ENCODE results near the gene NFIX.

NFIX gene

GRCh38 chr19:13102666-13103580 lies 107.6 kb downstream of the NFIX start, which contains the start of gene LYL1:
LYL1 (minus strand) TSS chr19:13102858; CDS start chr19:13101171, 1,687 bp downstream.
- DNase-seq (ENCODE audit: low read depth in 2 of 2): no peak

DNA sequence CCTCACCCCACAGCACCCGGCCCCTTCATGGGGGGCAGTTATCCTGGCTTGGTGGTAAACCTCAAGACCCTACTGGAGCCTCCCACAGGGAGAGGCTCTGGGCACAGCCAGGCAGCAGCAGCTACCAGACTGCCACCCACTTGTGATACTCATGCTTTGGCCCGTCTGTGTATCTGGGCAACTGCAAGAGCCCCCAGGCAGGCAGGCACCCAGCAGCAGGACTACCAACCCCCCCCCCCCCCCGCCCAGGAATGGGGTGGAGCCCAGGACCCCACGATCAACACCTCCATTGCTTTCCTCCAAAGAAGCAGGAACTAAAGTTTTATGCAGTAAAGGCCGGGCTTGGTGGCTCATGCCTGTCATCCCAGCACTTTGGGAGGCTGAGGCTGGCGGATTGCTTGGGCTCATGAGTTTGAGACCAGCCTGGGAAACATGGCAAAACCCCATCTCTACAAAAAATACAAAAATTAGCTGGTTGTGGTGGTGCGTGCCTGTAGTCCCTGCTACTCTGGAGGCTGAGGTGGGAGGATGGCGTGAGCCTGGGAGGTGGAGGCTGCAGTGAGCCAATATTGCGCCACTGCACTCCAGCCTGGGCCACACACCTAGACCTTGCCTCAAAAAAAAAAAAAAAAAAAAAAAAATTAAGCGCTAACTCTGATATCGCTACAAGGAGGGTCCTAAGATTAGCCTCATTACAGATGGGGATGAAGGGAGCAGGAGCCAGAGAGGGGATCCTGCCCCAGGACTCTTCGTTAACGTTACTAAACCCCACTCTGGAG lies 108.5 kb downstream of the NFIX start:
- DNase-seq (ENCODE audit: low read depth in 2 of 2): no peak

DNA sequence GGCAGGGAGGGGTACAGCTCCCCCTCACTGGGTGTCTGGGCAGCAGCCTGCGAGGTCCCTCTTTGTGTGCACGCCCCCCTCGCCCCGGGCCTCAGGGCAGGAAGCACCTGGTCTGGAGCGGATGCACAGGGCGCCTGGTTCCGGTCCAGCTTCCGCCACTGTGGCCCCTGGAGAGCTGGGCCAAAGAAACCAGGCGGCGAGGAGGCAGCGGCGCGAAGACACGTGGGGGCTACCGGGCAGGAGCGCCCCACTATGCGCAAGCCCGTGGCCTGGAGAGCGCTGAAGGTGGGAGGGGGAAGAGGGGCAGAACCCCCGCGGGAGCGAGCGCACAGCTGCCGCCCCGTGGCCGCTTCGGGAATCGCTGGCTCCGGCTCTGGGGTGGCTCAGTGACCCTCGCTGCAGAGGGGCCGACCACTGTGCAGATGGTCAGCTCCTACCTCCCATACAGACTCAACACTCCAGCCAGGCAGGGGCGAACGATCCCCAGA lies 109.1 kb downstream of the NFIX start:
- peak in 1 of 2 donors; percentile 49 for DNase-seq (ENCODE audit: low read depth in 2 of 2)

GRCh38 chr19:13104848-13105711 lies 109.8 kb downstream of the NFIX start:
- DNase-seq (ENCODE audit: low read depth in 2 of 2): no peak

DNA sequence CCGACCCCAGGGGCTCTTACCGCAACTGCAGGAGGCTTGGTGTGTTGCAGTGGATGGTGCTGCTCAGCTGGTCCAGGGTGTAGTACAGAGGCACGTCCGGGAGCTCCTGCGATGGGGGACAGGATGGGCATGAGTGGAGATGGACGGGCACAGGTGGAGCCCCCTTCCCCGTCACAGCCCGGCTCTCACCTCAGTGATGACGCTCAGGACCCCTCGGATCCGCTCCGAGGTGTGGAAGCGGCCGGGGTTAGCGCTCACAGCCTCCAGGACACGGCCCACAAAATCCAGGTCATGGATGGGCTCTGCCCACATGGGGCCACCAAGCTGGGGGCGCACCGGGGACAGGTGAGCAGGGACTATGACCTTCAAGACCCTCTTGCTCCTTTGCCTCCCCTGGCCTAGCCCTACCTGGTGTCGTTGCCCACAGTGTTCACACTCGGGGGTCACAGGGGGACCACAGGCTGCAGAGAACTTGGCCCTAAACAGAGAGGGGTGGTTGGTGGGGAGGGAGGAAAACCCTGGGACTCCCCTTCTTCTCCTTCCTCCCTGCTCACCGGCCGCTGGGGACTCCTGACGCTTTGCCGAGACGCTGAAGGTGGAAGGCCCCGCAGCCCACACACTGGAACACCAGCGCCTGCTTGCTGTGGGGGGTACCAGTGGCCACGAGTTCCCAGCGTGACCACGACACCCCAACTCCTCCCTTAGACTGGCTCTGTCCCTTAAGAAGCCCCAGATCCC lies 114.3 kb downstream of the NFIX start:
- DNase-seq (ENCODE audit: low read depth in 2 of 2): no peak

- no peak for DNase-seq (ENCODE audit: low read depth in 2 of 2)
These were observed 114.9 kb downstream of the NFIX start for GRCh38 chr19:13110099-13110610.

DNA sequence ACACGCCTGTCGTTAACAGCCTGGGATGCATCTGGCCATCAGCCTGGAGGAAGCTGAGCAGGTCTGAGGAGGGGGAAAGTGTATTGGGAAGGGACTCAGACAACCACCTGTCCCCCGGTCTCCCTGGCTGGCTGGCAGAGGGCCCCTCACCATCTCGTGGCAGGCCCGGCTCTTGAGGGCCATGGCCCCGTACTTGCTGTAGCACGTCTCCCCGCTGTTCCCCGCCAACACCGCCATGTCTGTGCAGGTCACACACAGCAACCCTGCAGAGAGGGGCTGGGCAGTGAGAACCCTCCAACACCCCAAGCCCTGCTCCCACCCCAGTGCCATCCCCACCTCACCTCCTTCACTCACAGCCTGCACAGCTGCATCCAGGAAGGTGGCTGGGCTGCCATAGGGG lies 117.3 kb downstream of the NFIX start:
- DNase-seq (ENCODE audit: low read depth in 2 of 2): no peak

DNA sequence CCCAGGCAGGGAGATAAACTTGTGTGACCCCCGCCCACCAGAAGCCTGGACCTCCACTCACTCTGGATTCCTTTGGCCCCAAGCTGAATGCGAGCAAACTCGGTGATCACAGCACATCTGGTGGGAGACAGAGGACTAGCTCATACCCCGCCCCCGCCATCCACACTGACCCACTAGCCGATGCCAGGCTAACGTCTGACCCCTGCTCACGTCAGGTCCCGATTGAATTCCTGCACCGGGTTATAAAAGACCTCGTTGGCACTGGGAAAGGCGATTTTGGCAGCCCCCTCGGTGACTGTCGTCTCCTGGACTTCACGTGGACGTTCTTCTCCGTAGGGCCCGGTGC lies 120.6 kb downstream of the NFIX start:
- no peak for DNase-seq (ENCODE audit: low read depth in 2 of 2)

- peak; percentile 72 to 77 for DNase-seq (ENCODE audit: low read depth in 2 of 2)
These were observed 121.3 kb downstream of the NFIX start, which contains the start of gene TRMT1 for GRCh38 chr19:13116282-13117175. TRMT1 (minus strand) TSS chr19:13116740; CDS start chr19:13116399, 341 bp downstream.

DNA sequence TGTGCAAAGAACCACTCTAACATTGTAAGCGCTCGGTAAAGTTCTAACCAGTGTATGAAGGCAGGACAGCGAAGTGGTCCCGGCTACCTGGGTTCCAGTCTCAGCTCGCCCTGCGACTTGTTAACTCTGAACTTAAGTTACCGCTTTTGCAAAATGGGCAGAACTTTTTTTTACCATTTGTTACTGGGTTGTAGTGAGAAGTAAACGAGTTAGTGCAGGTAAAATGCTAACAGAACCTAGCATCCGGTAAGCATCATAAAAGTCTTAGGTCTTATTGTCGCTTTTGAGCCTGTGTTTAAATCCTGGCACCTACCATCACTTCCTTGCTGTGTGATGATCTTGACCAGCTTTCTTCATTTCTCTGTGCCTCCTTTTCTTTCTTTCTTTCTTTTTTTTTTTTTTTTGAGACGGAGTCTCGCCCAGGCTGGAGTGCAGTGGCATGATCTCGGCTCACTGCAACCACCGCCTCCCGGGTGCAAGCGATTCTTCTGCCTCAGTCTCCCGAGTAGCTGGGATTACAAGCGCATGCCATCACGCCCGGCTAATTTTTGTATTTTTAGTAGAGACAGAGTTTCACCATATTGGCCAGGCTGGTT lies 122.0 kb downstream of the NFIX start:
- no peak for DNase-seq (ENCODE audit: low read depth in 2 of 2)

- DNase-seq (ENCODE audit: low read depth in 2 of 2): peak; percentile 74 to 79
These were observed 122.6 kb downstream of the NFIX start, which contains the start of gene NACC1 for GRCh38 chr19:13117772-13118423. NACC1 (plus strand) TSS chr19:13118264; CDS start chr19:13135208, 16,944 bp downstream.

DNA sequence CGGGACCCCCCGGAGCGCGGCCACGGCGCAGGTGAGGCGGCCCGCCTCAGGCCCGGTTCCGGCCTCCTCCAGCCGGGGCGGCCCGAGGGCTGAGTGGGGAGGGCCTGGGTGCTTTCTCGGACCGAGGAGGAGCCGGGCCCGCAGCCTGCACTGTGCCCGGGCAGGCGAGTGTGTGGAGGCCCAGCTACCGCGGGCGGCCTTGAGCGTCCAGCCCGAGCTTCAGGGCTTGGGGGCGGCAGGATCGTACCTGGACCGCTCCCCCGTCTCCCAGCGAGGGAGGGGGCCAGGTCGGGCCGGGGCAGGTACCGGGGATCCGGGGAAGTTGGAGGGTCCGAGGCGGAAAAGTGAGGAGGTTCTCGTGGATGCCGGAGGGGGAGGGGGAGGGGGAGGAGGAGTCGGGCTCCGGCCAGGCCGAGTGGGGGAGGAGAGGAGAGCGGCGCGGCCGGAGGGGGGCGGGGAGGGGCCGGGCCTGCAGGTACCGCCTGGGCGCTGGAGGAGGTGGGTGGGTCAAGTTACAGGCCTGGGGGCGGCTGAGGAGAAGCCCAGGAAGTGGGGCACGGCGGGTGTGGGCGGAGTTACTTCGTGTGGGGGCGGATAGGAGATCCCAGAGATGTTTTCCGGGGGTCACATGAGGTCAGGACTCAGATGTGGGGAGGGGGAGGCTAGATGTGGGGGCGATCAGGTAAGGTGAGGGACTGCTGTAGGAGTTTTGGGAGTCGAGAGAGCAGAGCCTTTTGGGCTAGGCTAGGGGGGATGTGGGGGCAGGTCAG lies 123.3 kb downstream of the NFIX start:
- DNase-seq (ENCODE audit: low read depth in 2 of 2): no peak

- DNase-seq (ENCODE audit: low read depth in 2 of 2): no peak
These were observed 124.4 kb downstream of the NFIX start for GRCh38 chr19:13119627-13120026.

- DNase-seq (ENCODE audit: low read depth in 2 of 2): no peak
These were observed 124.8 kb downstream of the NFIX start for GRCh38 chr19:13120031-13120430.

DNA sequence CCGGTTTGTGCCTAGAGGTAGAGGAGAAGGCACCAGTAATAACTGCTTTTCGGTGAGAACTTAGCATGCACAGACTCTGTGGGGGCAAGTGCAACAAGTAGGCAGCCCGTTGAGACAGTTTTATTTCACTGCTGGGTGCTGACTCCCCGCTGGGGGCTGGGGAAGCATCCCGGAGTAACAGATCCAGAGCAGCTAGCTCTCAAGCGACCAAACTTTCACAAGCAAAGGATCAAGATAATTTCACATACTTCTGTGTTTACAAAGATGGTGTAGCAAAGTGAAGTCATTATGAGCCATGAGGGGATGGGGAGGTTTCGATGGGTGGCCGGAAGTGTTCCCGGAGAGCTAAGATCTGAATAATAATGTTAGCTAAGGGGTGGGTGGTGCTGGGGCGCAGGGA lies 125.5 kb downstream of the NFIX start:
- no peak for DNase-seq (ENCODE audit: low read depth in 2 of 2)

- no peak for DNase-seq (ENCODE audit: low read depth in 2 of 2)
These were observed 126.4 kb downstream of the NFIX start for GRCh38 chr19:13121551-13122274.

GRCh38 chr19:13122275-13122878 lies 127.1 kb downstream of the NFIX start:
- DNase-seq (ENCODE audit: low read depth in 2 of 2): no peak

Measured in stimulated activated CD8-positive, alpha-beta memory T cell treated with anti-CD3 and anti-CD28 coated beads, Interleukin-2, amount 100 ng/mL, for 1 hour (primary cell).